ENCODE results near the gene USF1.

The USF1 gene

GRCh38 chr1:161061419-161061818, 15.6 kb upstream of the USF1 start:
- peaks cover 28% of the 10 kb centered on the region for H3K4me1 ChIP-seq (ENCODE audit: insufficient read depth, low read length, poor library complexity, severe bottlenecking)
- peaks cover 19% of the 10 kb centered on the region; the same call in 1 of the 2 replicates for H3K36me3 ChIP-seq (ENCODE audit: insufficient read depth, low read length)
- no peaks in the 10 kb centered on the region for H3K27me3 ChIP-seq (ENCODE audit: insufficient read depth, low read length, poor library complexity, severe bottlenecking)
- no peak overlapping the region for H2AFZ ChIP-seq (ENCODE audit: low read length)
- peaks cover 77% of the 10 kb centered on the region for H3K79me2 ChIP-seq (ENCODE audit: insufficient read depth, low read length)
- no peak overlapping the region for H3K9ac ChIP-seq (ENCODE audit: low read depth, low read length, poor library complexity, severe bottlenecking)
- H3K9me2 ChIP-seq (replicated peaks; ENCODE audit: low read depth, low read length) = no peaks in the 10 kb centered on the region
- no peak overlapping the region for H3K4me2 ChIP-seq (ENCODE audit: low read depth, low read length, poor library complexity, severe bottlenecking)
- H3K4me3 ChIP-seq (ENCODE audit: low read length, poor library complexity, severe bottlenecking) = no peak overlapping the region
- TF ChIP-seq CTCF (conservative IDR thresholded peaks at IDR 0.05; ENCODE audit: low read length) = no peak
- no peak for TF ChIP-seq EZH2phosphoT487 (IDR thresholded peaks at IDR 0.05; ENCODE audit: borderline replicate concordance)
- H3K9me3 ChIP-seq (ENCODE audit: insufficient read depth, low read depth, low read length) = no peaks in the 10 kb centered on the region
- no peaks in the 10 kb centered on the region for H3F3A ChIP-seq (ENCODE audit: low read depth)
- H4K20me1 ChIP-seq (ENCODE audit: insufficient read depth, low read length, poor library complexity, severe bottlenecking) = peaks cover 42% of the 10 kb centered on the region

- H4K20me1 ChIP-seq (ENCODE audit: insufficient read depth, low read length, poor library complexity, severe bottlenecking) = peaks cover 29% of the 10 kb centered on the region
- H3K79me2 ChIP-seq (ENCODE audit: insufficient read depth, low read length) = peaks cover 59% of the 10 kb centered on the region
- peaks cover 35% of the 10 kb centered on the region; the same call in 1 of the 2 replicates for H3K36me3 ChIP-seq (ENCODE audit: insufficient read depth, low read length)
These were observed 13.5 kb upstream of the USF1 start for GRCh38 chr1:161059293-161059692.

GRCh38 chr1:161054805-161055204, 9.0 kb upstream of the USF1 start:
- Histone ChIP-seq H2AFZ (ENCODE audit: low read length) (no peak overlapping the region), H4K20me1 (ENCODE audit: insufficient read depth, low read length, poor library complexity, severe bottlenecking) (peaks cover 17% of the 10 kb centered on the region), H3F3A (ENCODE audit: low read depth) (no peaks in the 10 kb centered on the region), H3K79me2 (ENCODE audit: insufficient read depth, low read length) (peaks cover 19% of the 10 kb centered on the region; the same call in 1 of the 2 replicates), H3K27me3 (ENCODE audit: insufficient read depth, low read length, poor library complexity, severe bottlenecking) (no peaks in the 10 kb centered on the region), H3K9ac (ENCODE audit: low read depth, low read length, poor library complexity, severe bottlenecking) (no peak overlapping the region), H3K4me2 (ENCODE audit: low read depth, low read length, poor library complexity, severe bottlenecking) (no peak overlapping the region), H3K36me3 (ENCODE audit: insufficient read depth, low read length) (peaks cover 75% of the 10 kb centered on the region; the same call in 1 of the 2 replicates), H3K9me2 (replicated peaks; ENCODE audit: low read depth, low read length) (no peaks in the 10 kb centered on the region), H3K9me3 (ENCODE audit: insufficient read depth, low read depth, low read length) (no peaks in the 10 kb centered on the region), H3K4me3 (ENCODE audit: low read length, poor library complexity, severe bottlenecking) (no peak overlapping the region), H3K4me1 (ENCODE audit: insufficient read depth, low read length, poor library complexity, severe bottlenecking) (no peaks in the 10 kb centered on the region)
- TF ChIP-seq EZH2phosphoT487 (IDR thresholded peaks at IDR 0.05; ENCODE audit: borderline replicate concordance) = no peak
- peak; percentile 76 for TF ChIP-seq CTCF (conservative IDR thresholded peaks at IDR 0.05; ENCODE audit: low read length)

More at GRCh38 chr1:161059293-161059692, 13.5 kb upstream of the USF1 start:
- Histone ChIP-seq H3K4me2 (ENCODE audit: low read depth, low read length, poor library complexity, severe bottlenecking) (no peak overlapping the region), H3K9me3 (ENCODE audit: insufficient read depth, low read depth, low read length) (no peaks in the 10 kb centered on the region), H3K4me3 (ENCODE audit: low read length, poor library complexity, severe bottlenecking) (no peak overlapping the region), H3K4me1 (ENCODE audit: insufficient read depth, low read length, poor library complexity, severe bottlenecking) (peaks cover 15% of the 10 kb centered on the region), H3K9me2 (replicated peaks; ENCODE audit: low read depth, low read length) (no peaks in the 10 kb centered on the region), H2AFZ (ENCODE audit: low read length) (no peak overlapping the region), H3K9ac (ENCODE audit: low read depth, low read length, poor library complexity, severe bottlenecking) (no peak overlapping the region), H3F3A (ENCODE audit: low read depth) (no peaks in the 10 kb centered on the region), H3K27me3 (ENCODE audit: insufficient read depth, low read length, poor library complexity, severe bottlenecking) (no peaks in the 10 kb centered on the region)
- TF ChIP-seq CTCF (conservative IDR thresholded peaks at IDR 0.05; ENCODE audit: low read length) (no peak), EZH2phosphoT487 (IDR thresholded peaks at IDR 0.05; ENCODE audit: borderline replicate concordance) (no peak)

All from Loucy (cell line).